NCI-H2171 (cell line): ENCODE results near the gene IMPDH2.

Experiments
- DNase-seq: peaks from one replicate; lab custom pipeline; 2025; lab: John Stamatoyannopoulos, UW

The IMPDH2 gene

DNA sequence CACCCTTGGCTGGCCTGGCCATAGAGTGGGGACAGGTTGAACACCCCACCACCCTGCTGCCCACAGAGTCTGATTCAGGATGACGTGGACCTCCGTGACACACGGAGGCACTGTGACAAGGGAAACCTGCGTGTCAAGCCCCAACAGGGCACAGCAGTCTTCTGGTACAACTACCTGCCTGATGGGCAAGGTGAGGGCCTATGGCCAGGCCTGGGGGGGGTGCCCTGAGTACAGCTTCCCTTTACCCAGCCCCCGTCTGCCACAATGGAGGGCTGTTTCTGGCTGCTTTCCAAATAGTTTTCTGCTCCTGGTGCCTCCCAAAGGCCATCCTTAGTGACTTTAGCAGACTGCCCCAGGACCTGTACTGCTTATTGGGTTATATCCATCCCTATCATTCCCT is 23.2 kb downstream of the IMPDH2 start:
- no peak for DNase-seq

DNA sequence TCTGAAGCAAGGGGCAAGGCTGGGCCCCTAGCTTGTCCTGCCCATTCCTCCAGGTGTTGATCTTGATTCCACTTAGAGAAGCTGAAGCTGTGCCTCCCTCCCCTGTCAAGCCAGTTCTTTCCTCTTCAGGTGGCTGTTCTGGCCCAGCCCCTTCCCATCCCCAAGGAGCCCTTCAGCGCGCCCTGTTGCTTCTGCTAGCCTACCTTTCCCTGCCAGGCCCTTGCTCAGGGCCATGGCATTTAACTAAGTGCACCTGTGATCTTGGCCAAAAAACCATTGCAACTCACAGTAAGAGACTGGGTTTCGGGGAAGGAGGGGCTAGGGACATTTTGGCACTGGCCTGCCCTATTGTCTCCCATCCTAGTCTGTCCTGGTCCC is 23.9 kb downstream of the IMPDH2 start:
- no peak for DNase-seq

- no peak for DNase-seq
Observed at GRCh38 chr3:49004352-49005302, 24.6 kb downstream of the IMPDH2 start.

GRCh38 chr3:49001155-49001554 is 28.0 kb downstream of the IMPDH2 start:
- no peak for DNase-seq

GRCh38 chr3:48999085-48999858 is 29.9 kb downstream of the IMPDH2 start:
- DNase-seq: no peak

- no peak for DNase-seq
Observed at GRCh38 chr3:48997714-48998637, 31.2 kb downstream of the IMPDH2 start.

- DNase-seq: no peak
Observed at GRCh38 chr3:48997102-48997635, 32.0 kb downstream of the IMPDH2 start.

DNA sequence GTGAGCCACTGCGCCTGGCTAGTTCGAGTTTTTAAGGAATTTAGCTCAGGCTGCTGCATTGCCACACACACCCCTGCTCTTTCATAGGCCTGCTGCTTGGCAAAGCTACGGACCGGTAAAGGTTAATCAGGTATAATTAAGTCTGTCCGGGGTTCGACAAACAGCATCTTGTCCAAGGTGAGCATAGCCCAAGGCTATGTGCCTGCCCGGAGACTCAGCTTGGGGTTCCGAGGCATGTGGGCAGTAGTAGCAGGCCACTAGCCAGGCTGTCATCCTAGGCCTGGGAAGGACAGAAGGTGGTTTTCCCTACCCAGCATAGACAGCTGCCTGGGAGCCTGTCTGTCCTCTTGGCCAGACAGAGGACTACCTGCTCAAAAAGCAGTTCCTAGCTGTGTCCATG is 32.6 kb downstream of the IMPDH2 start:
- no peak for DNase-seq

DNA sequence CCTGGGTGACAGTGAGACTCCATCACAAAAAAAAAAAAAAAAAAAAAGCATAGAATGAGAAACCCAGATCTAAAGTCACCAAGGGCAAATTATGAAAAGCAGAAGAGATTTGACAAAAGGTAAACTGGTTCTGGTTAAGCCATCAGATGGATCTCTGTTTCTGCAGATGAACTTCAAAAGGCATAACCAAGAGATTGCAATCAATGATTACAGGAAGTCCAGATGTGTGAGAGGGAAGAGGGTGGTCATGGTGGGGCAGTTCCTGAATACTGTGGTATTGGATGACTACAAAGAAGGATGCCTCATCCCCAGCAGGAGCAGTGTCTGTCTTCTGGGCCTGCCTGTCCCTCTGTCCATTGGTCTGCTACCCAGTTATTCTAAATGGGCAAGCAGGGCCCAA is 35.4 kb downstream of the IMPDH2 start:
- DNase-seq: no peak

- DNase-seq: no peak
Observed at GRCh38 chr3:48991851-48992545, 37.2 kb downstream of the IMPDH2 start.

DNA sequence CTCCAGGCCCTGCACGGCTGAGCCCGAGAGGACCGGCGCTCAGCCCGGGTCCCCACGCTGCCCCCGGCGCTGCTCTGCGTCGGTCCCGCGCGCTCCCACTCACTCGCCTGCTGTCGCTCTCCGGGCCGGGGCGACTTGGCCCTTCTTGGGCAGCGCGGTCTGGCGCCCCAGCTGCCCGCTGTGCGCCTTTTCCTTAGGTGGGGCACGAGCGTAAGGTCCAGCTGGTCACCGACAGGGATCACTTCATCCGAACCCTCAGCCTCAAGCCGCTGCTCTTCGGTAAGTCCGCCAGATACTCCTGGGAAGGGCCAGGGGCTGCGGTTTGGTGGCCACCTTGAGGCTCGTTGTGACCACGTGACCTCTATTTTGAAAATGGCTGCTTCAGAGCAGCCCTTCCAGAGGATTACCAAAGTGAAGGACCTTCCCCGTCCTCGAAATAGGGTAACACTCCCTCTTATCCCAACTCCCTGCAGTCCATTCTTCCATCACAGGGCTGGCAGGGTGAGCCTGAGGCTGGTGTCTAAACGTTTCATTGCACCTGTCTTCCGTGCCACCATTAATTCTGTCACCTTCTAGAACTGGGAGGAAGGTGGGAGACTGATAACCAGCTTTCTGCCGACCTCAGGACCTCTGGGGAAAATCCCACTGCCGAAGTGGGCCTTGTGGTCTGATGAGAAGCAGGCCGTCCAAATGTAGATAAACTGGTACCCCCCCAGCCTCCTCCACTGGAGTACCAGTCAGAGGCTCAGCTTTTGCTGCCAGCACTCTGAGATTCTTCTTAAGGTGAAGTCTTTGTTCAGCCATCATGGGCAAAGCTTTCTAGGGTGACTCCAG is 38.3 kb downstream of the IMPDH2 start:
- no peak for DNase-seq

DNA sequence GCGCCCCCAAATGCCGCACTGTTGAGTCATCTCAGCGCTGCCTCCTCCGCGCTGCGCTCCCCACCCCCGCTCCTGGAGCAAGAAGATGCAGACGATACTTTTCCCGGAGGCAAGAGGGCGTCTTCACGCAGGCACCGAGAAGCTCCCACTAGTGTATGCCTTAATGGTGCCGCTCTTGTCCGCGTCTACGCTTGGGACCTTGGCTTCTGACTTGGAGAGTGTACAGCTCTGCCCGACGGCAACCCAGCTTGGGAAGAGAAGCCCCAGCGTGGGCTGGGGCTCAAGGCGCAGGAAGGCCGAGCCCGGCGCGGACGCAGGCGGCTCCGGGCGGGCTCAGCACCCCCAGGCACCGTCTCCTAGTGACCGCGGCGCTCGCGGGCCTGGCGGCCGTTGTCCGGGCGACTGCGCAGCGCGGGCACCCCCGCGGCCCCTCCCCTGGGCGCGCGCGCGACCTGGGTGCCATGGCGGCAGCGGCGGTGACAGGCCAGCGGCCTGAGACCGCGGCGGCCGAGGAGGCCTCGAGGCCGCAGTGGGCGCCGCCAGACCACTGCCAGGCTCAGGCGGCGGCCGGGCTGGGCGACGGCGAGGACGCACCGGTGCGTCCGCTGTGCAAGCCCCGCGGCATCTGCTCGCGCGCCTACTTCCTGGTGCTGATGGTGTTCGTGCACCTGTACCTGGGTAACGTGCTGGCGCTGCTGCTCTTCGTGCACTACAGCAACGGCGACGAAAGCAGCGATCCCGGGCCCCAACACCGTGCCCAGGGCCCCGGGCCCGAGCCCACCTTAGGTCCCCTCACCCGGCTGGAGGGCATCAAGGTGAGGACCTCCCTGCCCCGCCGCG is 39.2 kb downstream of the IMPDH2 start, which contains the start of gene P4HTM:
P4HTM (plus strand) TSS at position 446 of the 840 bp plus-strand sequence; CDS start at position 462, 16 bp downstream.
- DNase-seq: peak; percentile 44

DNA sequence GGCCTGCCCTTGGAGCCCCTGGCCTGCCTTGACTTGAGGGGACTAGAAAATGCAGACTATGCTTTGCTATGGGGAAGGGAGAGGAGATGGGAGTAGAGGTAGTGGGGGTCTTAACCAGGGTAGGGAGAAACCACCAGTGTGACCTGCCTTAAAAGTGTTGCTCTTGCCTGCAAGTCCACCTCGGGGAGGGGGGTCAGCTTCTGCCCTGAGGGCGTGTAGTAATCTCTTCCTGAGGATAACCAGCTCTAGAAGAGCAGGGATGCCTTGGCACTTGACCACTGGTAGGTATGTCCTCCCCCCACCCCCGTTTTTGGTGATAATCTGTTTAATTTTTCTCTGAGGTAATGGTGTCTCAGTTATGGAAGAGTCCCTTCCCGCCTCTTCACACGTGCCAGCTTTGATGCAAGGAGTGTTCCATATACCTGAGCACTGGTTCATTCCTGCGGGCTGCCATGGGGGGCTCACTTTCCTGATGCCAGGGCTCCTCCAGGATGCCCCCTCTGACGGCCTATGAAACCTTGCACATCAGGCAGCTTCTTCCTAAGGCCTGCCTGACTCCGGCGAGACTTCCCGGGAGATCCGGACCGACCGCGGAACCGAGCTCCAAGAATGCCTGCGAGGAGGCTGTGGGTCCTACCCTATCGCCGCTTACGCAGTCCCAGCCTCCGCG is 39.9 kb downstream of the IMPDH2 start:
- DNase-seq: peak; percentile 34

DNA sequence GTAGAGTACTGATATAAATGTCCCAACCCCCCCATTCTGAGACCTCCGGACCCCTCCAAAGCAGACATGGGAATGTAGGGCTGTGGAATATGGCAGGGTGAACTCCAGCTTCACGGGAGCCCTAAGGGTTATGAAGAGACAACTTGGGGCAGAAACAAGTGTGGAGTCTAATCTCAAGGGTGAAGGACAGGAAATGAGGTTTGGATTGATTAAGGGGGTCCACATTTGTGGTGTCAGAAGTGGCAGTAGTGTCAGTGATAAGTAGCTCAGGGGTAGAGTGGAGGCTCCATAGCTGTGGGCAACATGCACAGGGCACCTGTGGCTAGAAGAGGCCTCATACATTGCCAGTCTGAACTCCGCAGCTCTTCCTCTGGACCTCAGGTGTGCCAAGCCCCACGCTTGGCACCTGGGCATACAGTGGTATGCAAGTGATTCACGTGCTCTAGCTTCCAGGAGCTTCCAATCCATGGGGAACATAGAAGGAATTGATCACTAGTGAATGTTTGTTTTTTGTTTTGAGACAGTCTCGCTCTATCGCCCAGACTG is 43.3 kb downstream of the IMPDH2 start:
- no peak for DNase-seq

GRCh38 chr3:48984663-48985062 is 44.5 kb downstream of the IMPDH2 start:
- DNase-seq: no peak

DNA sequence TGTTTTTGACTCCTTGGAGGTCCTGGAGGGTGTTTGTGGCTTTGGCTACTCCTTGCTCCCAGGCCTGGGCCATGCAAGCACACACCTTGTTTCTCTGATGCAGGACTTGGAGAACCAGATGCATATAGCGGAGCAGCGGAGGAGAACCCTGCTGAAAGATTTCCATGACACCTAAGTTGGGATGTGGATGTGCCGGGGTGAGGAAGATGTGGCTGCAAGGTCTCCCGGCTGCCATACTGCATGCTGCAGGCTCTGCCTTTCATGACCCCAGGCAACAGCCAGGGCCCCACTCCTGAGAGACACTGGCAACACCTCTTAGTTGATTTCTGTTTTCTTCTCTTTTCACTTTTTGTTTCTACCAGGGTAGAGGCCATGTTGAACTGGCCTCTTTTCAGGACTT is 46.1 kb downstream of the IMPDH2 start:
- DNase-seq: no peak

- no peak for DNase-seq
Observed at GRCh38 chr3:48982686-48983085, 46.5 kb downstream of the IMPDH2 start.

DNA sequence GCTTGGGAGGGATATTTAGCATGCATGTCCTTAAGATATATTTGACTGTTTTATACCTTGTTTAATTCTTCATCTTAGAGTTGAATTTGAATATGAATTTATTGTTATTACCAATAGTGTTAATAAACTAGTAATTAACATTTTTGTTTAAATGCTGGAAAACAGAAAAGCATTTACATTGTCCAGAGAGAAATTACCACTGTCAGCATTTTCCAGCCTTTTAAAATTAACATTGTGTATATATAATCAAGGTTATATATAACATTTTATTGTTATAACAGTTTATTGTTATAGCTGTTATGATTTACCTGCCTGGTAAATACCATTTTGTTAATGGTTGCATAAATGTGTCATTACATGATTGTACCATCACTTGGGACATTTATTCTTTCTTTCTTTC is 47.2 kb downstream of the IMPDH2 start:
- no peak for DNase-seq
